GM18507 (cell line): ENCODE data around the gene SLC25A22.

ENCODE experiments used
- DNase-seq: peaks from one replicate; pipeline ENCODE4 v3.0.0; 2011; ENCODE audit warnings: low read depth; ENCODE audit not compliant: insufficient read length; ENCODE audit errors: extremely low spot score
- FAIRE-seq: peaks from 2 replicates; lab custom pipeline; 2011; peaks lifted over from hg19 to GRCh38; lab: Jason Lieb, UNC

Gene SLC25A22

DNA sequence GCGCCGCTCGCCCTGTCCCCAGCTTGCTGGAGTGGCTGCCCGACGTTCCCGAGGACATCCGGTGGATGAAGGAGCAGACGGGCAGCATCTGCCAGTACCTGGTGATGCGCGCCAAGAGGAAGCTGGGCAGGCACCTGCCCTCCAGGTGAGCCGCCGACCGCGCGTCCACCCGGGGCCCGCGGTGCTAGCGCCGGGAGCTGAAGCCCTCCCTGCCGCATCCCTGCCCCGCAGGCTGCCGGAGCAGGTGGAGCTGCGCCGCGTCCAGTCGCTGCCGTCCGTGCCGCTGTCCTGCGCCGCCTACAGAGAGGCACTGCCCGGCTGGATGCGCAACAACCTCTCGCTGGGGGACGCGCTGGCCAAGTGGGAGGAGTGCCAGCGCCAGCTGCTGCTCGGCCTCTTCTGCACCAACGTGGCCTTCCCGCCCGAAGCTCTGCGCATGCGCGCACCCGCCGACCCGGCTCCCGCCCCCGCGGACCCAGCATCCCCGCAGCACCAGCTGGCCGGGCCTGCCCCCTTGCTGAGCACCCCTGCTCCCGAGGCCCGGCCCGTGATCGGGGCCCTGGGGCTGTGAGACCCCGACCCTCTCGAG is 26.3 kb upstream of the SLC25A22 start:
- FAIRE-seq (no peak), DNase-seq (no peak)

DNA sequence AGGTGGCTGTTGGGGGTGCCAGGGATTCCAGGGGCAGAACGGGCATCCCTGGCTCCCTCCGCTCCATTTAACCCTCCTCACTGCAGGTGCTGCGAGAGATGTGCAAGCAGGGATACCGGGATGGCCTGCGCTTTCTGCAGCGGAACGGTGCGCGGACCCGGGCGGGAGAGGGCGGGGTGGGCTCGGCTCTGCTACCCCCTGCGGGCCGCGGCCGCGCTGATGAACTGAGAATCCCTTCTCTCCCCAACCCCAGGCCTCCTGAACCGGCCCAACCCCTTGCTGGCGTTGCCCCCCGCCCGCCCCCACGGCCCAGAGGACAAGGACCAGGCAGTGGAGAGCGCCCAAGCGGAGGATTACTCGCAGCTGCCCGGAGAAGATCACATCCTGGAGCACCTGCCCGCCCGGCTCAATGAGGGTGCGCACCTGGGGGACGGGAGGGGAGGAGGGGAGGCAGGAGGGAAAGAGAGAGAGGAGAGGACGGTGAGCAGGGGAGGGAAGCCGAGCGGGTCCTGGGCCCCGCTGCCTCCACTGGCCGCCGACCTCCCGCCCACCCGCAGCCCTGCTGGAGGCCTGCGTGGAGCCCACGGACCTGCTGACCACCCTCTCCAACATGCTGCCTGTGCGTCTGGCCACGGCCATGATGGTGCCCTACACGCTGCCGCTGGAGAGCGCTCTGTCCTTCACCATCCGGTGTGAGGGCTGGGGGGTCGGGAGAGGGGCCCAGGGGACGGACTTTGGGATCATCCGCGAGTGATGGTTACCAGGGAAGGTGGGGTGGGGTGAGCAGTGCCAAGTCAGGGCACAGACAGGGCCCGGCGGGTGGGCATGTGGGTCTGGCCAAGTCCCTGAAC is 25.6 kb upstream of the SLC25A22 start:
- FAIRE-seq, result no peak
- DNase-seq, result no peak

DNA sequence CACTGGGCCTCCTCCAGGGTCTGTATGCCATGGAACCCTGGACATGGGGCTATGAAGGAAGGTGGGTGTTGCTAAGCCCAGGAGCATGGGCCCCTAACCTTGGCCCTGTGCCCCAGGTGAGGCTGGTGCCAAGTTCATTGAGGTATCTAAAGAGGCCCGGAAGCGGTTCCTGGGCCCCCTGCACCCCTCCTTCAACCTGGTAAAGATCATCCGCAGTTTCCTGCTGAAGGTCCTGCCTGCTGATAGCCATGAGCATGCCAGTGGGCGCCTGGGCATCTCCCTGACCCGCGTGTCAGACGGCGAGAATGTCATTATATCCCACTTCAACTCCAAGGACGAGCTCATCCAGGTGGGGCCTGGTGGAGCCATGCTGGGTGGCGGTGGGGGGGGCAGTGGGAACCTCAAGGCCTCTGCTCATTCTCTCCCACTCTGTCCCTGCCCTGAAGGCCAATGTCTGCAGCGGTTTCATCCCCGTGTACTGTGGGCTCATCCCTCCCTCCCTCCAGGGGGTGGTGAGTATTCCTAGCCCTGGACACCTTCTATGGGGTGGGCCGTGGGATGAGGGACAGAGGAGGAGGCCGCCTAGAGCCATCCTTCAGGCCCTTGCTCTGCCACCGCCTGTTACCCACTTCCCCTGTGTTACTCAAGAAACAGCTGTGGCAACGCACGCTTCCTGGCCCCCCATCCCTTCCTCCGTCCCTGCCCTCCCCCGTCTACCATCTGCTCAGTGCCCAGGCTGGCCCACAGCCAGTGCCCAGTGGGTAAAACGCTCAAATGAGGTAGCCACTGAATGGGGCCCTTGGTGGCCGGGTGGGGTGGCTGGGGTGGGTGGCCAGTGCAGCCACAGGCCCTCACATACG is 23.7 kb upstream of the SLC25A22 start:
- no peak for DNase-seq
- no peak for FAIRE-seq

DNA sequence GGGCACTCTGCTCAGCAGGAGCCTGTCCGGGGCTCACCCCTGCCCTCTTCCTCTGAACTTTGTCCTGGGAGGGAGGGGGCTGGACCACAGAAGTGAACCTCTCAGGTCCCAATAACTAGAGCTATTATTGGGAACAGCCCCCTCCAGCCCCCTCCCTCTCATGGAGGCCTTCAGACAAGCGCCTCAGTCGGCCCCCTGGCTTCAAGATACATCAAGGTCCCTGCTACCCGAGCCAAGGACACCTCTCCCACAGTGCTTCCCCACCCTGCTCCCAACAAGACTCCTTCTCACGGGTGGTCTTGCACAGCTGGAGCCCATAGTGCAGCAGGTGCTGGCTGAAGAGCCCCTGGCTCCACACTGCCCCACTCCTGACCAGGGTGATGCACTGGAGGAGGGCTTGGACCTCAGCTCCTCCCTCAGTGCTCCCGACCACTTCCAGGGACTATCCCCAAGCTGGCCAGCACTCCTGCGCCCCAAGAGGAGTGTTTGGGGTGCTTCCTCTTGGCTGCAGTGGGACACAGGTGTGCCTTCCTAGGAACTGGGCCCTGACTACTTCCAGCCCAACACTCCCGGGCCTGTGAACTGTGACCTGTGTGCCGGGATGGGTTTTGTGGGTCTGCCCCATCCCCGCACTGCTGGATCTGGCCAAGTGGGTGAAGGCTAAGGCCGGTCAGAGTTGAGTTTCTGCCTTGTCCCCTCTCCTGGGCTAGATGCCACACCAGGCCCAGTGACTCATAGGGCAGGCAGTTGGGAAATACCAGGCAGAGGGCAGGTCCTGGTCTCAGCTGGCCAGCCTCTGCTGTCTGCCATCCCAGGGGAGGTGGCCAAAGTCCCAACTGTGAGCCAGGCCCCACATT is 22.8 kb upstream of the SLC25A22 start:
- no peak for FAIRE-seq

DNA sequence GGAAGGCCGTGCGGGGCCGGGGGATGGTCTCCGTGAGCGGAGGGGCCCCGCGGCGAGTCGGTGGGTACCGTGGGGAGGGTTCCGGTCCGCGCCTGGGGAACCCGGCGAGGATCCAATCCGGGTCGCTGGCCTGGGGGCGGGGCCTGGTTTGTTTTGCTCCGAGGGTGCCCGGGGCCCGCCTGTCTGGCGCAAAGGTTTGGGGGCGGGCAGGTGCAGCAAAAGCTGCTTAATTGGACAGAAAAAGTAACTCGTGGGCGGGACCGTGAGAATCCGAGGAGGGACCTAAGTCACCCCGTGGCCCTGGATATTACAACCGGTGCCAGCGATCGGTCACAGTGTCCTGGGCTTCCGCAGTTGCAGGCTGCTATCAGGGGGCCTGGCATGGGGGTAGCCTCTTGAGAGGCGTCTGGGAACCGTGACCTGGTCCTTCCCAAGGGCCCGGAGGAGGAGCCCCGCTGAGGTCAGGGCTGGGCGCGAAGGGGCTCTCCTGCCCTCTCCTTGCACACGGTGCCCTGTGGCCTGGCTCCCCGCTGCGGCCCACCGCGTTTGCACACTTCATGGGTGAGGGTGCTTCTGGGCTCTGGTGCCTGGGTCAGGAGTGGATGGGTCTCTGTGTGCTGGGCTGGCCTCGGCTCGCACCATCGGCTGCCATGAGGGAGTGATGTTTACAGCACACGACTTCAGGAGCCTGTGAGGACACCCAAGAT is 22.0 kb upstream of the SLC25A22 start:
- peak; percentile 82 for FAIRE-seq

More for the DNA sequence above, 22.8 kb upstream of the SLC25A22 start:
- DNase-seq, result no peak

DNA sequence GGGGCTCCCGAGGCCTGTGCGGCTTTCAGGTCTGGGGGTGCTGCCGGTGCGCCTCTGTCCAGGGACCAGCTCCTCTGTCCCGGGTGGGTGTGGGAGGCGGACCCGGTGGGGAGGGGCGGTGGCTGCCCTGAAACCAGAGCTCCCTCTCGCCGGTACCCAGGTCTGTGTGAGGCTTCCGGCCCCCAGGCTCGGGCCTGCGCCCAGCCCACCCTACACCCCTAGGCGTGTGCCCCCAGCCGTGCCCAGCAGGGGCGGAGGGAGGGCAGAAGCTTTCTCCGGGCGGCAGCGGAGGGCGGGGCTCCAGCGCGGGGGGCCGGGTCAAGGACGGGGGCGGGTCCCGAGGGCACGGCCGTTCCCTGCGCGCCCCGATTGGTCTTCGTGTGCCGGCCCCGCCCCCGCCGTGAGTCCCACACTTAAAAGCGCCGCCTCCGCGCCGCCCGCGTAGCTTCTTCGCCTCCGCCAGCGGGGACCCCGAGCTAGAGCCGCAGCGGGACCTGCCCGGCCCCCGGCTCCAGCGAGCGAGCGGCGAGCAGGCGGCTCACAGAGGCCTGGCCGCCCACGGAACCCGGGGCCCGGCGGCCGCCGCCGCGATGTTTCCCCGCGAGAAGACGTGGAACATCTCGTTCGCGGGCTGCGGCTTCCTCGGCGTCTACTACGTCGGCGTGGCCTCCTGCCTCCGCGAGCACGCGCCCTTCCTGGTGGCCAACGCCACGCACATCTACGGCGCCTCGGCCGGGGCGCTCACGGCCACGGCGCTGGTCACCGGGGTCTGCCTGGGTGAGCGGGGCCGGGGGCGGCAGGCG is 21.2 kb upstream of the SLC25A22 start:
- no peak for DNase-seq
- peak; percentile 80 for FAIRE-seq

More for the DNA sequence above, 22.0 kb upstream of the SLC25A22 start:
- DNase-seq, result no peak

DNA sequence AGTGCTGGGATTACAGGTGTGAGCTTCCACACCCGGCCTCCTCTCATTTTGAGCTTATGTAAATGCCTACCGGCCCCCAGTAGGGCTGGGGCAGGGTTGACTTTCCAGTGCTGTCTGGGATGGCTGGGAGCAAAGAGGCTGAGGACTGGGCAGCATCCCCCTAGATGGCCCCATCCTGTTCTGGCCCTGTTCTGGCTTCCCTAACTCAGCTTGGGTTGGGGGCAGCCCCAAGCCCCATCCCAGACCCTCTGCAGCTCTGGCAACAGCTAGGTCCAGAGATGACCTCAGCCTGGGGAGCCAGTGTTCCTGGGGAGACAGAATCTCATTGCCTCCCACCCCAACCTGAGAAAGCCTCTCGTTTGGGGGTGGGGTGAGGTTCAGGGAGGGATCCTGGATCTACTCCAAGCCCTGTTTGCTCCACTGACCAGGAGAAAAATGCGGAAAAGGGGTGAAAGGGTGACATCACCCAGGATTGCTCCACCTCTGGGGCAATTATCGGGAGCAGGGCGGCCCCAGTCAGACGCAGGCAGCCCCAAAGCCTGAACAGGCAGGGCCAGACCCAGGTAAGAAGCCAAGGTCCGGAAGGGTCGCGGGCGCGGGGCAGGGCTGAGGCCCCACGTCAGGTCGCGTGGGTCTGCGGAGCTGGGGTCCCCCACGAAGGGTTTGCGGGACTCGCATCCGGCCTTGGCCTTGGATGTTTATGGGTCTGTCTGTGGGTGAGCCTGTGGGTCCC is 20.5 kb upstream of the SLC25A22 start, which contains the start of gene PNPLA2:
Gene PNPLA2 (plus strand): TSS at position 519 of the 733 bp plus-strand sequence. CDS start 805 bp downstream, outside the sequence.
- no peak for FAIRE-seq
- no peak for DNase-seq

DNA sequence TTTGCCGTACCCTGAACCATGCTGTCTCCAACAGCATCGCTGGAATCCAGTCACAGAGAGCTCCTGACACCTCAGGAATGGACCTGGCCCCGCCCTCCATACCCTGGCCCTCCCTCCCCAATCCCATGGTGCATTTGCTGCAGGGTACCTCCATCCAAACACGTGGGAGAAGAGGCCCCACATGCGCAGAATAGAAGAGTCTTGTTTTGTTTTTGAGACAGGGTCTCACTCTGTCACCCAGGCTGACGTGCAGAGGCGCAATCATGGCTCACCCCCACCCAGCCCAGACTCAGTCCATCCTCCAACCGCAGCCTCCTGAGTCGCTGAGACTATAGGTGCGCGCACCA is 18.3 kb upstream of the SLC25A22 start:
- DNase-seq, result no peak
- FAIRE-seq, result no peak

DNA sequence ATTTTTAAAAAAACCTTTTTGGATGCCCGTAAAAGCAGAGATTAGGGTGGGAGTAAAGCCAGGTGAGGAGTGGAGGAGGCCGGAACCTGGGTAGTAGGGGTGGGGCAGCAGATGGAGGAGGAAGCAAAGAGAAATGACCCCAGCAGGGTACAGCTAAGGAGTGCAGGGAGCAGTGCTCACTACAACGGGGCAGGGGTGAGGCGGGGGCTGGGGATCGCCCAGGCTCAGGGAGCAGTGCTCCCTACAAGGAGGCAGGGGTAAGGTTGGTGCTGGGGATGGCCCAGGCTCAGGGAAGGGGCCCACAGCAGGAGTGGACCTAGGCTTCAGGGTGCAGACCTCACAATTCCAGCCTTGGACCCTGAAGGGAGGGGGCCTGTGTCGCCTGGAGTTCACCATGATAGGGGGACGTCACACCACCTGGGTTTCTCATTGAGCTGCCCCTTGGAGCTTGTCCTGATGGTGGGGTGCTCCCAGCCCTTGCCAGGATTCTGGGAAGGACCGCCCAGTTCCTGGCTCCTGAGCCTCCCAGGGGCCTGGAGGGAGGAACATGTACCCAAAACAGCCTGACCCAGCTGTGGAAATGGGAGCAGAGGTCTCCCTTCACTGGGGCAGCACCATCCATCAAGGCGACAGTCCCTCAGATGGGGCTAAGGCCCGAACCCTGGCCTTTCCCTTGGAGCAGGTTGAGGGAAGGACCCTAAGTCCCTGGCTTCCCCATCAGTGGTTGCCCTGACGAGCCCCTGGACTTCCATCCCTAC is 17.8 kb upstream of the SLC25A22 start:
- DNase-seq, result no peak
- no peak for FAIRE-seq

DNA sequence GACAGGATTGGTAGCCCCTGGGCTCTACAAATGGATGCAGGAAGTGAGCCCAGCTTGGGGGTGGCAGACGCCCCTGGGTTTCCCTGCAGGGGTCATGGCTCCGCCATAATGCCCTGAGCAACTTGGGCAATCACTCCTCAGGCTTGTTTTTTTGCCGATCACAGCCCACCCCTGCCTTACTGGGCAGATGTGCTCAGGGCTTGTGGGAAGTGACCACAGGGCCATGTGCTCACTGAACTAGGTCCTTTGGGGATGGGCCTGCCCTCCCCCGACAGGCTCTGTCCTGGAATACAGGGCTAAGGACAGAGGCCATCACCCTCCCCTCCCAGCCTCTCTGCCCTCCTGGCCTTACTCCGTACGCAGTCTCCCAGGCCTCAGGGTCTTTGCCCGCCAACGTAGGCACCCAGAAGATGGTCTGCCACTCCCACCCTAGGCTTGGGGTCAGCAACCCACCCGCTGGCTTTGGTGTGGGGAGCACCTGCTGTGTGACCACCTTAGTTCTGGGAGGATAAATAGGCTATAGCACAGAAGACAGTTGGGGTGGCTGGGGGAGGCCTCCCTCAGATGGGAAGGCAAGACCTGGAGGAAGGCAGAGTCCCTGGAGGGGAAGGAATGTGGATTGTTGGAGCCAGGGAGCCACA is 15.5 kb upstream of the SLC25A22 start:
- DNase-seq (no peak), FAIRE-seq (no peak)

DNA sequence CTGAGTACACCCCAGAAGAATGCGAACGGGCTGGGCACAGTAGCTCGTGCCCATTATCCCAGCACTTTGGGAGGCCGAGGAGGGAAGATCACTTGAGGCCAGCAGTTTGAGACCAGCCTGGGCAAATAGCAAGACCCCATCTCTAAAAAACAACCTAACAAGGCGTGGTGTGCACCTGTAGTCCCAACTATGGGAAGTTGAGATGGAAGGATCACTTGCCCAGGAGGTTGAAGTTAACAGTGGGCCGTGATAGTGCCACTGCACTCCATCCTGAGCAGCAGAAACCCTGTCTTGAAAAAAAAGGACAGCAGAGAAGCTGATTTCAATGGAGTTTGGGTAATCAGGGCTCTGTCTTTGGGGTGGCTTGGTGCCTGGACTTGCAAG is 15.0 kb upstream of the SLC25A22 start:
- FAIRE-seq, result no peak

DNA sequence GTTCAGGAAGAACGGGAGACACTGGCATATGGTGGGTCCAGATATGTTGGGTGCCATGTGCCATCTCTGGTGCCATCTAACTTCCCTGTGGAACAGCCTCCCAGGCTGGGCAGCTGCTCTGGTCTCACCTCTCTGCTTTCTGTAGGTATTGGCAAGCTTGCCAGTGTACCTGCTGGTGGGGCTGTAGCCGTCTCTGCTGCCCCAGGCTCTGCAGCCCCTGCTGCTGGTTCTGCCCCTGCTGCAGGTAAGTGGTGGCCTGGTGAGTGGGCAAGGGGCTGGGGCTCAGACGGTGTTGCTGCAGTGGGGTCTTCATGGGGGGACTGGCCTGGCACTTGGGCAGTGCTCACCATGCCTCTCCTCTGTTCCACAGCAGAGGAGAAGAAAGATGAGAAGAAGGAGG is 14.3 kb upstream of the SLC25A22 start:
- DNase-seq (no peak), FAIRE-seq (no peak)

More for the DNA sequence above, 15.0 kb upstream of the SLC25A22 start:
- no peak for DNase-seq

DNA sequence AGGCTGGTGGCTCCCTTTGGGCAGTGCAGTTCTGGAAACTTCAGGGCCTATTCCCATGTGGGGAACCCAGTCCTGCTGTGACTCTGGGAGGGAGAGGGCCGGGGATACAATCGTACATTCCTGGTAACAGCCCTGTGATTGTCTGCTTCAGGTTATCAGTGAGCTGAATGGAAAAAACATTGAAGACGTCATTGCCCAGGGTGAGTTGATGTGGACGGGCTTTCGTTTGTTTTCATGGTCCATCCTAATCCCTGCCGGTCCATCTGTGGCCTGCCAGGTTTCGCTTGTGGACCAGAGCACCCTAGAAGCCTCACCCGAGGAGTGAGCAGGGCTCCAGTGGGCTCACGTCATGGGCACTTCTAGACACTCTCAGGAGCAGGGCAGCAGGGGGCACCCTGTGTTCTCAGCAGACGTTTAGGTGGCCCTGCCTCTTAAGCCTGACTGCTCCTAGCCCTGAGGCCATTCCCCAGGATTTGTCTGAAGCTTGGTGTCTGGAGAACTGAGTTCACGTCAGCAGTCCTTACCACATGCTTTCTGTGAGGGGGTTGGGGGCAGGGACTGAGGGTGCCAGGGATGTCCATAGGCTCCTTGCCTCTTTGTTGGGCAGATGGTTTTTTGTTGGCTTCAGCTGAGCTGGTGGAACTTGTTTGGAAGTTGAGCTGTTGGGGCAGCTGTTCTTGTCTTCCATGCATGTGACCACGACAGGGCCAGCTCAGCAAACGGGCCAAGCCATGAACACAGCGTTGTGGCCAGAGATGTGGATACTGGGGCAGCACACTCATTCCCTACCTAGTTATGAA is 13.6 kb upstream of the SLC25A22 start:
- FAIRE-seq, result no peak
- DNase-seq, result no peak

DNA sequence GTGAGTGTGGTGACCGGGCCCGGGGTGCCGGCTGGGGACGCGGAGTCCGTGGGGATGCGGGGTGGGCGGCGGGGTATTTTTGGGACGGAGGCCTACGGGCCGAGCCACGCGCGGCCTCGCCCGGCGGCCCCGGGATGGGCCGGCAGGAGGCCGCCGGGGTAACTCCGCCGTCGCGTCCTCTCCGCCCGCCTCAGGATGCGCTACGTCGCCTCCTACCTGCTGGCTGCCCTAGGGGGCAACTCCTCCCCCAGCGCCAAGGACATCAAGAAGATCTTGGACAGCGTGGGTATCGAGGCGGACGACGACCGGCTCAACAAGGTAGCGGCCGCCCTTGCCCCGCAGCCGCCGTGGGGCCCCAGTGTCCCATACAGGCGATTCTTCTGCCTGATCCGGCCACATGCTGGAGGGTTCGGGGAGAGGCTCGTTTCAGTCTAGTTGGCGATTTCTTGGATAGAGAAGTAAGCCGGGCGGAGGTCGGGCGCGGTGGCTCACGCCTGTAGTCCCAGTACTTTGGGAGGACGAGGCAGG is 12.0 kb upstream of the SLC25A22 start:
- no peak for DNase-seq
- FAIRE-seq, result no peak
